Medulla oblongata (tissue), 1 donor: Measurements from ENCODE around the gene SLIT3.

Experiments
- DNase-seq: peaks from one replicate; pipeline ENCODE4 v3.0.0-alpha.2; 2015; ENCODE audit errors: extremely low spot score

Gene SLIT3

DNA sequence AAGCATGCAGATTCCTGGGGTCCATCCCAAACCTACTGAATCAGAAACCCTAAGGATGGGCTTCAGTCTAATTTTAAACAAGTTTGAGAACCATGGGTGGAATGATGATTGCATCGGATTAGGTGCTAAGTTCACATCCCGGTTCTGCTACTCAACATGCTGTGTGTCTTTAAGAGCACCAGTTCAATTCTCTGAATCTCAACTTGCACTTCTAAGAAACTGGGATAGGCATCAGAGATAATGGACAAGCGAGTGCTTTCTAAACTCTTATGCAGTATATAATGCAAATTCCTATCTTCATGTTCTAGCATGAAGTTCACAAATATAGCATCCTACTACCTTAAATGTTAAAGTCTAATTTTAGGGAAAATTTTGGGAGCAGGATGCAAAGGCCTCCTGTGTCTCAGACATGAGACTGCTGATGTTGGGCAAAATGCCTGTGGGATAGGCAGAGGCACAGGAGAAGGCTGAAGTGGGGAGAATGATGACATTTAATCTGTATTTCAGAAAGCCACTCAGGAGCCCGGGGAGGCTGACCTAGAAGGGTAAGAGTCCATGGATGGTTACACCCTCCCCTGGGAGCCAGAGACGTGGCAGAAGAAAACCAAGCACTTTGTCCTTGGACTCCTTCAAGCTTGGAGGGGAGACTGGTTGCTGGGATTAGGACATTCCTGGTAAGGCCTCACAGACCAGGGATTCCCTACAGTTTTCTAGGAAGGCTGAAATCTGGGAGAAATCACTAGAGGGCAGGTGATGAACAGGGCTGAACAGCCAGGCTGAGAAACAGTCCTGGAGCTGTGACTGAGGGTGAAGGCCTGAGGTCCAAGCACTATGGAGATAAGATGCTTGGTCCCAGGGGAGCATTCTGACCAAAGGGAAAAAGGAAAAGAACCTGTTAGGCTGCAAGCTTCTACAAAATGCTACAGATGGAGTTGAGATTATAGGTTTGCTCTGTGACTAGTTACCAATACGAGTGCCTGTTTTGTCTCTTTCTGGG is 409.8 kb downstream of the SLIT3 start:
- DNase-seq = no peak

DNA sequence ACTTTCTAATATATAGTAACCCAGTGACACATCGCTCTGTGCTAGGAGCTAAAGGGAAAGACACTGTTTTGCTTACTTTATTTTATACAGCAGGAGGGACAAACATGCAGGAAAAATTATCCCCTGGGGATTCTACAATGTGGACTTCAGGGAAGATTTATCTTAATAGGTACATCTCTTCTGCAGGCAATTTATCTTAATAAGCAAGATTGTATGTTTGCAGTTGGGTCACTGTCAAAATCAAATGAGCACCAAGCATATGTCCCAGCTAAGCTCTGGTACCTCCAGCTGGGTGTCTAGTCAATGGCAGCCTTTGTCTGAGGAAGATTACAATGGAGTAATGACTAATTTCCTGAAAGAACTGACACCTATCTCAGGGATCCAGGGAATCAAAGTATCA is 411.9 kb downstream of the SLIT3 start:
- no peak for DNase-seq

DNA sequence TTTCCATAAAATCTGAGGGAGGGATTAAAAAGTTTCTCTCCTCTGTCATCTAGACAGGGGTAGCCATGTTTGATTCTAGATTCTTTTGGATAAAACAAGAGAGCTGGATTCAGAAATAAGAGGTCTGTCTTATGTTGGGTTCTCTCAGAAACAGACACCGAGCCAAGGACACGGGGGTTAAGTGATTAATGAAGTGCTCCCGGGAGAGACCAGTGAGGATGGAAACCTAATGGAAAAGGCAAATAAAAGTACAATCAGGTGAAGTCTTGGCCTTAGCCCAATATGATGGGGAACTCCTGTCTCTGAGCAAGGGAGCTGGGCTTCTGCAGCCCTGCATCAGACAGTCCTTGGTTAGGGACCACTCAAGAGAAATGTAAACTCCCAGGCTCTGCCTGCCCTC is 413.0 kb downstream of the SLIT3 start:
- DNase-seq = no peak

DNA sequence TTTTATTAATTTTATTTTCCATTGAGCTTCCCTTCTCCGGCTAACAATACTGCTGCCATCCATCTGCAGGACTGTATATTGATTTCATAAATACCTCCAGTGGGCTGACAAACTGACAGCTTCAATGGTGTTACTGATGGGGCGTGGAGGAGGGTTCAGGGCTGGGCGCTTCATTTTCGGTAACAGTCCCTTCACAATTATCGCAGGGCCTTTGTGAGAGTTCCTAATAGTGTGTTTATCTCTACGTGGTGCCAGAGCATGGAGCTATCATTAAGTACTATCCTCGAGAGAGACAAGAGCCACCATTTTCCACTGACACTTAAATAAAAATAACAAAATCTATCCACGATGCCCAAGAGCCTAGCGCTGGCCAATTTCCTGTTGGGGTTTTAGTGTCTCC is 414.8 kb downstream of the SLIT3 start:
- no peak for DNase-seq

DNA sequence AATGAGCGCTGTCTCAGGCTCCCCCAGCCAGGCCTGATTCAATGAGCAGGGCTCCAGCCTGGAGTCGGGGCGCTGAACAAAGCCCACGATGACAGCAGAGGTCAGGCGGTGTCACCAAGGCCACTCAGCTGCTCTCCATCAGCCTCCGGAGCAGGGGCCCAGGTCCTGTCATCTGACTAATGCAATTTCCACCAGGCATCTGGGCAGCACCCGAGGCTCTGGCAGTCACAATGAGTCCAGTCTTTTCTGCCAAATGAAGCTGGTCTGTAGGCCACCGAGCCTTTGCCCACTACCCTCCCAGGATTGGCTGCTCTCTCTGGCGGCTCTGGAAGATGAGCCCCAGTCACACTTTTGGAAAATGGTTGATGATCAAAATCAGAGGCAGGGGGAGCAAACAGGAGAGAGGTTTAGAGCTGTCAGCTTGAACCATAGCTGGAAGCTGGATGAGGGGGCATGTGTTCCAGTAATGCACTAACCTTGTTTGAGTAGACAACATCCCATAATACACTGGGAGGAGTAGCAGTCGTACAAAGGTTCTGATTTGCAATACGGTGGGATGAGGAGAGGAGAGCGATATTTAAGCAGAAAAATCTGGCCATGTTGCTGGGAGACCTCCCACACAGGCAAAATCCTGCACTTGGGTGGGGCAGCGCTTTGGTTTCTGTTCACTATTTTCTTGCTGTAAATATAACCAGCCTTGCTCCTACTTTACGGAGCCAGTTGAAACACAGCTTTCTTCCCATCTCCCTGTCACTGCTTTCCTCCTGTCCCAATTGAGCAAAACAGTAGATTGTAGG is 415.4 kb downstream of the SLIT3 start:
- peak; percentile 57 for DNase-seq

DNA sequence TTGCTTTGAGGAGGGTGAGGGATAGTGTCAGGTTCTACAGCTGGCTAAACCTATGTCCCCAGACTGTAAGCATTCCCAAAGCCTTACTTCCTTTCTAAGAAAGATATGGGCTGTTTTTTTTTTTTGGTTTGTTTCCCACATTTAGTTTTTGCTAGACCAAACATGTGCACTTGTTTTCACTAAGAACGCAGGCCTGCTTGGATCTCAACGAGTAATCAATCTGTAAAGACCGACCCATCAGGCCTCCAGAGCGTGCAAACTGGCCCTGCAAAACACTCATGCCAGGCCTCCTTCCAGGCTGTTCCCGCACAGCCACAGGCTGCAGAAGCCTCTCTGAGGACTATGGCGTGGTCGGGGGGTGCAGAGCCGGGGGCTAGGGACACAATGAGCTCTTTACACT is 416.9 kb downstream of the SLIT3 start:
- no peak for DNase-seq

DNA sequence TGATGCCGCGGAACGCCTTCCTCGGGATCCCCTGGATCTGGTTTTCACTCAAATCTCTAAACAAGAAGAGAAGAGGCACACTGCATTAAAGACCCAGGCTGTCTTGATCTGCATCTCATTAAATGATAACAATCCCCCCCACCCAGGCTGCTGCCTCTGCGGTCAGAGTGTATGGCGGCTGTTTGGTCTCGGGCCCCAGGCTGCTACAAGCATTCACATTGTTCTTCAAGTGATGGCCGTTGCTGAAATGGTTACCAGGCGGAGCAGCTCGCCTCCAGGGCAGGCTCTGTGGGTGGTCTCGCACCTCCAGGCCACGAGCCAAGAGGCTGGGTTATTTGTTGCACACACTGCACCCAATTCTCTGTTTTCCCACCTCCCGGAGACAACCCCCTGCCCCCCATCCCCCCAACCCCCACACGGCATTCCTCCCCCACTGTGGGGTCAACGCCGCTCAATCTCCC is 417.6 kb downstream of the SLIT3 start:
- no peak for DNase-seq

DNA sequence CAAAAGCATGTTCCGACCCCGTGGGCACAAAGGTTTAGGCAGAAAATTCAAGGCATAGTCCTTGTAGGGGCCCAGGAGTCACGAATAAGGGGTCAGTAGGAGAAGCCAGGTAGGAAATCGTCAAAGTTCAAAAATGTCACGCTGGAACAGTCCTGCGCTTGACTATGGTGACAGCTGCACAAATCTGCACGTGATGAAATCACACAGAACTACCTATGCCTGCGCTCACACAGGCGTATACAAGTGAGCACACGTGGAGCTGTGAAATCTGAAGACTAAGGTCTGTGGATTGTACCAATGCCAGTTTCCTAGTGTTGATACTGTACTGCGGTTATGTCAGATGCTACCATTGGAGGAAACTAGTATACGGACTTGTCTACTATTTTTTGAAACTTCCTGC is 418.7 kb downstream of the SLIT3 start:
- no peak for DNase-seq

DNA sequence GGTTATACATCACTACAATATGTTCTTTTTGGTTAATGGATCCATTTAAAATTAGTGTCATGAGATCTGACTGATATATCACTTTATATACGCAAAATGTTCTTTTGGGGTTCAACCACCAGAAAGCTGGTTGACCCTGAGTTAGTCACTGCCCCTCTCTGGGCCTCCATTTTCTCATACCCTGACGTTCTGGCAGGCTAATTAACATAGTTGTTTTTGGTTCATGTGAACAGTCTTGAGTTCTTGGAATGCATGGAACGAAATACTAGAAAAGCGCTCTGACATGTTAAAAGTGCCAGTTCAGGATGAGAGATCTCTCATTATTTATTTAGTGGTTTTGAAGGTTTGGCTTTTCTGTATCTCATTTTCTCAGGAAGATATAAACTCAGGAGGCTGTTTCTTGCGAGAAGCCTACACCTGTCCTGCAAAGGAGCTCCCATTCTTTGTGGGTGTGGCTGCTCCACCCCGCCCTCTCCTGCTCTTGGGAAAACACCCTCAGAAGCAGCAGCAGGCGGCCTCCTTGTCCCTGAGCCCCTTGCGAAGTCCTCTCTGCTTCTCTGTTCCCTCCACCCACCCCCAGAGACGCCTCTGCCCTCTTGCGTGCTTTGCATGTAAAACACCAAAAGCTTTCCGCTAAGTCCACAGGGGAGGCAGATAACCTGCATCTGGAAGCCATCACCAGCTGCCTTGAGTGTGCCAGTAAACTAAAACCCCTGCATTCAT is 419.4 kb downstream of the SLIT3 start:
- no peak for DNase-seq

DNA sequence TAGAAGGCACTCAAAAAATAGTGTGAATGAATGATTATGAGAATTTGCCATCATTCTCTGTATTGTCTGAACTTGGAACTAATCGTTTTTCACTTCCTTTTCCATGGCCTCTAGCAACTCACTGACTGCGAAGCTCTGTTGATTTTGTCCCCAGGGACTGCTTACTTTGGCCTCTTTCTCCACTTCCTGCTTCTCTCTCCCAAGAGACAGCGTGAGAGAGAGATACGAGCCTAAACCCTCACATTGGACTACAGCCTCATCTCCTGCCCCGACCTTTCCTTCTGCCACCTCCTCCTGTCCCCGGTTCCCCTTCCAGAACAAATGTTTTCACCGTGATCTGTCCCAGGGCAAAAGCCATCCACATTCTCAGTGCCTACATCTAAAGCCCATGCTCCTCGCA is 421.0 kb downstream of the SLIT3 start:
- DNase-seq = peak; percentile 15

DNA sequence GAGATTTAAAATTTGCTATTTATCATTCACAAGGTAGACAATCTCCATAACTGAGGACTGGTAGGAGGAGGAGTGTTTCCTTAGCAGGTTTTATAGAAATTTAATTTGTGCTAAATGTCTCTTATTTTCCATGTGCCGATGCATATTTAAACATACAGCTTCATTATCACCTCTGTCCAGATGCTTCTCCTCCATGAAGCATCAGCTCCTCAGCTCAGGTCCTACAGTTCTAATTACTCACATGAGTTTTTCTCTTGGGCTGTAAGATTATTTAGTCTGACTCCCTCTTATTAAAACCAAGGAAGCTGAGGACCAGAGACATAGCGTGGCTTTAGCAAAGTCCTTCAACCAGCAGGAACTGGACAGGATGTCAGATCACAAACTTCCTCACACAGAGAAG is 421.6 kb downstream of the SLIT3 start:
- DNase-seq = no peak

DNA sequence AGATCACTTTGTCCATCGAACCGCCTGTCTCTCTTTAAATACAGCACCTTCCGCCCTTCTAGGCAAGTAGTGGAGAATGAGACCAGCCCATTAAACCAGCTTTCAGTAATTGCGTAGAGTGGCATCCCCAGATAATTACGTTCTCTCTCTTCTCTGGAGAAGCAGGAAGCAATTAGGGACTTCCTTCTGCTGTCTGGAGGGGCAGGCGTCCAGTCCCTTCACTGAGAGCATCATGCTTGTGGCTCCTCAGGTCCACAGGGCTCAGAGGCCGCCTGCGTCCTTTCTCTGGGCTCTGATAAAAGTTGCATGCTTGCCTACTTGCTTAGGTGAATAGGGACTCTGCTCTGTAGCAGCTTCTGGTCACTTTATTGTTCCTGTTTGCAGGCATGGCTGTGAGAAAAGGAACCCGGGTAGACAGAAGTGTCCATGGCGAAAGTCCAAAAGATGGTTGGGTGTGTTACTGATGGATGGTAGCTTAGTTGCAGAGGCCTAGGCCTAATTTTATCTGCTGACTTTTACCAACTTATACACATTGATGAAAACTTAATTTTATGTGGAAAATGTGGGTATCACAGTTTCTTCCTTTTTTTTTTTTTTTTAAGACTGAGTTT is 422.7 kb downstream of the SLIT3 start:
- DNase-seq = no peak

DNA sequence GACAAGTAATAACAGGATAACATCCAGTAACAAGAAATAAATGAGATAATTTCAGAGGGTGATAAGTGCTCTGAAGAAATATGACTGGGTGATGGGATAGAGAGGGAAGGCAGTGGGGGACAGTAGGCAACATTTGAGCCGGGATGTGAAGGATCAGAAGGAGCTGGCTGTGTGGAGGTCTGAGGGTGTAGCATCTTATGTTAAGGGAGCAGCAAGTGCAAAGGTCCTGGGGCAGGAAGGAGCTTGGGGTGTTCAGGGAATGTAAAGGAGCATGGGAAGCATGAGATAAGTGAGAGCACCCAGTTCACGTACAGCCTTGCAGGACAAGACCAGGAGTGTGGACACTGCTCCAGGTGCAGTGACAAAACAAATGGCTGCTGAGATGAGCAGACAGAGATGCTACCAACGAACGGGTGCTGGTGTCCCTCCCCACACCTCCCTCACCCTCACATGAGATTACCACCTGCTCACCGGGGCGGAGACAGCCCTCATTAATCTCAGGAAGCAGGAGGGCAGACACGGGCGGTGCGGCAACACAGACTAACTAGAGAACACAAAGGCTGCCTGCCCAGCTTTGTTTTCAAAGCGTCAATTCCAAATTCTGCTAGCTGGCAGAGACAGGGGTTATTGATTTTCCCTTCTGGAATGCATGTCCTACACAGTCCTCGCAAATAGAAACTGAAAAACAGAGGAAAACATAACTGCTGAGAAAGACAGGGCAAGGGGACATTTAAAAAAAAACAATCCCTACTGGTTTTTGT is 423.6 kb downstream of the SLIT3 start:
- no peak for DNase-seq

DNA sequence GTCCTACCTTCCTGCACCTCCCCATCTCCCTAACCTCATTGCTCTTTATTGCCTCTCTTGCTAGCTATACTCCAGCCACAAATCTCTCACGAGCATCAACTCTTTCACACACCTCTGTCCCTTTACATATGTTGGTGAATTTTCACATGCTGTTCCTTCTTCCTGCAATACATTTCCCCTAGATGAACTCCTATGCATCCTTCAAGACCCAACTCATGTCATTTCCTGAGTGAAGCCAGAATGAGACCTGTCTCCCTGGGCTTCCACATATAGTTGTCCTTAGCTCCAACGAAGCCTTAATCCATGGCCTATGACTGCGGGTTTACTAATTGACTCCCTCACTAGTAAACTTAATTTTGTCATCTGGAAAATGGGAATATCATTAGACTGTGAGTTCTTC is 424.5 kb downstream of the SLIT3 start:
- DNase-seq = no peak

DNA sequence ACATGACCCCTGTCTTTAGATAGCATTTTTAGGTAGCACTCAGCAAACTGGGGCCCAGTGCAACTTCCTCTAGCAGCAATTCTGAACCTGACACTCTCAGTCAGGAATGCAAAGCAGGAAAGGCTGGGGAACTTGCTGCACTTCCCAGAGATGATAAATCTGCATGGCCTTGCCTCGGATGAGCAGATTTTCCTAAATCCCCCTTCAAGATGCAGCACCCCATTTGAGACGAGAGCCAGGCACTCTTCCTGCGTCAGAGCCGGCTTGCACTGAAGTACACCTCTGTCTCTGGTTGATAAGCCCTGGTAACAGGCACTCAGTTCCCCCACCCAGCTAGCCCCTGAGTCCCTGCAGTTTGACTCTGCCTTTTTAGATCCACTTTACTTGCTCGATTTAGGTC is 425.1 kb downstream of the SLIT3 start:
- DNase-seq = no peak

DNA sequence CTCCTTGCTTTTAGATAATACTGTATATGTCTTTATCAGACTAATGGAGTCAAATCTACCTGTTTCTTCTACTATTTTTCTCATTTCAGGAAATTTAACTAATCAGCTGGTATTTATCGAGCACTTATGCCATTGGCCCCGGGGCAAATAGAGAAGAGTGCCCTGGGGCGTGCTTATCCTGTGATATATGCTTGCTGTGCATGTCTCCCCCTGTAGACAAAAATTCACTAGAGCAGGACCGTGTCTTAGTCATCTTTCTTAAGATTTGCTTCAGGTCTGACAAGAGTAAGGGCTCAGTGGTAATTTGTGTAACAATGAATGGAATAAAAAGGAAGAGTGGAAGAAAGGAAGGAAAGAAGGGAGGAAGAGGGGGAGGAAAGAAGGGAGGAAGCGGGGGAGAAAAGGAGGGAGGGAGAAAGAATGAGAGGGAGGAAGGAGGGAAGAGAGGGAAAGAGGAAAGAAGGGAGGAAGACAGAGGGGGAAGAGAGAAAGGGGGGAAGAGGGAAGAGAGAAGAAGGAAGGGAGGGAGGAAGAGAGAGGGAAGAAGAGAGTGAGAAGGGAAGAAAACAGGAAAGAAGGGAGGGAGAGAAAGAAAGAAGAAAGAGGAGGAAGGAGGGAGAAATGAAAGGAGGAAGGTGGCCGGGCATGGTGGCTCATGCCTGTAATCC is 426.1 kb downstream of the SLIT3 start:
- DNase-seq = no peak

DNA sequence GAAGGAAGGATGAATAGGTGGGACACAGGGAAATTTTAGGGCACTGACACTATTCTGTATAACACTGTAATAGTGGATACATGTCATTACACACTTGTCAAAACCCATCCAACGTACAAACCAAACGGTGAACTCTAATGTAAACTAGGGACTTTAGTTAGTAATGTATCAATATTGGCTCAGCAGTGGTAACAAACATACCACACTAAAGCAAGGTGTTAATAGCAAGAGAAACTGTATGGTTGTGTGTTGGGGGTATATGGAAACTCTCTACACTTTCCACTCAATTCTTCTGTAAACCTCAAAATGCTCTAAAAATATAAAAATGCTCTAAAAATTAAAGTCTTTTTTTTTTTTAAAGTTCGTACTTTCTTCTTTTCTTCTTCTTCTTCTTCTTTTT is 428.7 kb downstream of the SLIT3 start:
- no peak for DNase-seq

DNA sequence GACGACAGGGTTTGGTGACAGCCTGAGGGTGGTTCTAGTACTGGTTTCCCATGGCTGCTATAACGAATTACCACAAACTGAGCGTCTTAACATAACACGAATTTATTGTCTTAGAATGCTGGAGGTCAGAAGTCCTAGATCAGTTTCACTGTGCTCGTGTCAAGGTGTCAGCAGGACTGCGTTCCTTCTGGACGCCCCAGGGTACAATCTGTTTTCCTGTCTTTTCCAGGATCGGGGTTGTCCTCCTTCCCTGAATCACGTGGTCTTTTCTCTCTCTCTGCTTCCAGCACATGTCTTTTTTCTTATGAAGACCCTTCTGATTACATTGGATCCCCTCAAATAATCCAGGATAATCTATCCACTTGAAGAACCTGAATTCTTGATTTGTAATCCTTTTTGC is 430.0 kb downstream of the SLIT3 start:
- DNase-seq = no peak

DNA sequence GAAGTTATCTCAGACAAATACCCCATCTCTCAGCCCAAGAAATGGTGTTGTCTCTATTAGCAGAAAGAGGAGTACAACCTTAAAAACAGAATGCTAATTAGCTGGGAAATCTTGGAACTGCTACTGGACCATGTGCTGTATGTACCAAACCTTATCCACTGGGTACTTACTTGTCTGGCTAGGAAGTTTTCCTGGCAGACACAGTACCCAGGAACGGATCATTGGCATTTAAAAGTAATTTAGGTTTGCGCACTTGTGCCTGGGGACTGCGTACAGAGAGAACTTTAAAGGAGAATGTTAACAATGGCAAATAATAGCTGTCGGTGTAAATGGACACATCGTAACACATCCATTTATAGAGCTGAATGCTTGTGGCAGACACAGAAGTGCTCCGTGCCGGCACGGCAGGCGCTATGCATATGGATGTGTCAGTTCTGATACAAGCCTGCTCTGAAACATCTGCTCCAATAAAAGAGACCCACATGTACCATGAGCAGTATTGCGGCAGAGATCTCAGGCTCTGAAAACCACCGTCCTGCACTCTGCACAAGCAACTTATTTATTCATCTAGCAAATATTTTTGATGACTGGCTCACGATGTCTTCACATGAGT is 431.2 kb downstream of the SLIT3 start:
- no peak for DNase-seq

DNA sequence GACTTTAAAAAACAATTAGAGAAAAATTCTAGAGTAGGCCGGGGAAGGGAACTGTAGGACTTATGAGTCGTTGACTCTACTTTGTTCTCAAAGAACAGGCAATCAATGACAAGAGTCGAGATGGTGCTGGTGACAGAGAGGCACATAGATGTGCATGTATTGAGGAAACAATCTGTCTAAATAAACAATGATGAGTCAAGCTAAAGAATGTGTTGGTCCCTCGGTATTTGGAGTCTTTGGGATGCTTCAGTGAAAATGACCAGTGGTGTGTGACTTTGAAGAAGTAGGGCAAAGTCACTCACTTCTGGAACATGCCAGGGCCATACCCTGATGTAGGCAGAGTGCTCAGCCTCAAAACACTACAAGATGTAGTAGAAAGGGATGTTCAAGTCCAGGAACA is 433.7 kb downstream of the SLIT3 start:
- DNase-seq = no peak
